Ovary (tissue), 3 donors: ENCODE results near the gene SORBS1.

ENCODE experiments used
- CTCF ChIP-seq, 3 donors: fragments of 450-650 bp in 2 of 3; fragments of 200-600 bp in 1 of 3; IDR thresholded peaks; one replicate each; pipeline versions ENCODE4 v1.5.1 to v1.8.0; 2016 to 2022; ENCODE audit warnings: antibody characterized with exemption in 3 of 3, mild to moderate bottlenecking in 1 of 3
- EP300 ChIP-seq: sonication (generic); formaldehyde crosslinking; IDR thresholded peaks from one replicate; pipeline ENCODE4 v1.6.1; 2017; ENCODE audit warnings: antibody characterized with exemption
- POLR2A ChIP-seq: fragments of 450-650 bp; IDR thresholded peaks from one replicate; pipeline ENCODE4 v1.6.1; 2017; ENCODE audit warnings: antibody characterized with exemption, mild to moderate bottlenecking, moderate library complexity
- donor health status: DM: no; HTN: no; CAD: no.

- no peak for TF ChIP-seq CTCF (IDR thresholded peaks at IDR 0.05)
- no peak for TF ChIP-seq POLR2A
- no peak for TF ChIP-seq EP300
These were observed 149.5 kb downstream of the SORBS1 start for GRCh38 chr10:95411635-95412034.
